22Rv1 (cell line): Measurements from ENCODE around the gene CALCOCO2.

Experiments used
- H3K27ac ChIP-seq: fragments of 450-650 bp; 2 replicates; pipeline ENCODE4 v1.5.1; 2017
- ZFX ChIP-seq: fragments of 450-650 bp; IDR thresholded peaks from 2 replicates; pipeline ENCODE4 v1.6.1; 2017; ENCODE audit warnings: antibody characterized with exemption, borderline replicate concordance
- TF ChIP-seq, protein P1 (sequence below): fragments of 450-650 bp; IDR thresholded peaks from 2 replicates; pipeline ENCODE4 v1.5.1; 2017; ENCODE audit warnings: mild to moderate bottlenecking

CALCOCO2 gene, protein sequence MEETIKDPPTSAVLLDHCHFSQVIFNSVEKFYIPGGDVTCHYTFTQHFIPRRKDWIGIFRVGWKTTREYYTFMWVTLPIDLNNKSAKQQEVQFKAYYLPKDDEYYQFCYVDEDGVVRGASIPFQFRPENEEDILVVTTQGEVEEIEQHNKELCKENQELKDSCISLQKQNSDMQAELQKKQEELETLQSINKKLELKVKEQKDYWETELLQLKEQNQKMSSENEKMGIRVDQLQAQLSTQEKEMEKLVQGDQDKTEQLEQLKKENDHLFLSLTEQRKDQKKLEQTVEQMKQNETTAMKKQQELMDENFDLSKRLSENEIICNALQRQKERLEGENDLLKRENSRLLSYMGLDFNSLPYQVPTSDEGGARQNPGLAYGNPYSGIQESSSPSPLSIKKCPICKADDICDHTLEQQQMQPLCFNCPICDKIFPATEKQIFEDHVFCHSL

DNA sequence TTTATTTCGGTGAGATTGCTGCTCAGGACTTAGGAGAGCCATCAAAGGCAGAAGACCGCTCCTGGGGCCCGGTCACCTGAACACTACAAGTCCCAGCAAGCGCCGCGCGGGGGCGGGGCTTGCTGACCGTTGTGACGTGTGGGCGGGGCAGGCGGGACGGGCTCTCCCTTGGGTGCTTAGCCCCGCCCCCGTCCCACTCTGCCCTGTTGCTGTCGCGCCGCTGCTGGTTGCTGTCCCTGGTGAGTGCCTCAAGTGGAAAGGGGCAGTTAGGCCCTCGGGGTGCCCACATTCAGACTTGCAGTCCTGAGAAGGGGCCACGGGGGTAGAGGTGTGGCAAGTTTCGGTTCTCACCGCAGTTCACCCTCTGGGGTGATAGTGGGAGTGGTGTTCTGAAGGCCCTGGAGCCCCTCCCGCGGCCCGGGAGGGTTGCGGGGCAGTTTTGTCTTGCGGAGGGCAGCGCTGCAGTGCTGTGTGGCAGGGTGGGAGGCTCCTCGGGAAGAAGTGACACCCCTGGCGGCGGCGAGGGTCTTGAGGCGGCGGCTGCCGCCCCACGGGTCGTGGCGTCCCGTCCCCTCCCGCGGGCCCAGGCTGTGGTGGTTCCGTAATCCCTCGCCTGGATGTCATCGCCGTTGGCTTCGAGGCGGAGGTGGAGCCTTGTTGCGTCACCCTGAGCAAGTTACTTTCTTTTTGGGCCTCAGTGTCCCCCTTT, at the start of gene CALCOCO2:
TSS of gene CALCOCO2 (plus strand) at position 196 of the 709 bp plus-strand sequence. CDS start 10,673 bp downstream, outside the sequence.
- H3K27ac ChIP-seq, result peak within 1 kb of the TSS; percentile 36; the same call in 1 of the 2 replicates
- TF ChIP-seq, protein P1, sequence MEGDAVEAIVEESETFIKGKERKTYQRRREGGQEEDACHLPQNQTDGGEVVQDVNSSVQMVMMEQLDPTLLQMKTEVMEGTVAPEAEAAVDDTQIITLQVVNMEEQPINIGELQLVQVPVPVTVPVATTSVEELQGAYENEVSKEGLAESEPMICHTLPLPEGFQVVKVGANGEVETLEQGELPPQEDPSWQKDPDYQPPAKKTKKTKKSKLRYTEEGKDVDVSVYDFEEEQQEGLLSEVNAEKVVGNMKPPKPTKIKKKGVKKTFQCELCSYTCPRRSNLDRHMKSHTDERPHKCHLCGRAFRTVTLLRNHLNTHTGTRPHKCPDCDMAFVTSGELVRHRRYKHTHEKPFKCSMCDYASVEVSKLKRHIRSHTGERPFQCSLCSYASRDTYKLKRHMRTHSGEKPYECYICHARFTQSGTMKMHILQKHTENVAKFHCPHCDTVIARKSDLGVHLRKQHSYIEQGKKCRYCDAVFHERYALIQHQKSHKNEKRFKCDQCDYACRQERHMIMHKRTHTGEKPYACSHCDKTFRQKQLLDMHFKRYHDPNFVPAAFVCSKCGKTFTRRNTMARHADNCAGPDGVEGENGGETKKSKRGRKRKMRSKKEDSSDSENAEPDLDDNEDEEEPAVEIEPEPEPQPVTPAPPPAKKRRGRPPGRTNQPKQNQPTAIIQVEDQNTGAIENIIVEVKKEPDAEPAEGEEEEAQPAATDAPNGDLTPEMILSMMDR, result peak; percentile 17
- TF ChIP-seq ZFX, result no peak

DNA sequence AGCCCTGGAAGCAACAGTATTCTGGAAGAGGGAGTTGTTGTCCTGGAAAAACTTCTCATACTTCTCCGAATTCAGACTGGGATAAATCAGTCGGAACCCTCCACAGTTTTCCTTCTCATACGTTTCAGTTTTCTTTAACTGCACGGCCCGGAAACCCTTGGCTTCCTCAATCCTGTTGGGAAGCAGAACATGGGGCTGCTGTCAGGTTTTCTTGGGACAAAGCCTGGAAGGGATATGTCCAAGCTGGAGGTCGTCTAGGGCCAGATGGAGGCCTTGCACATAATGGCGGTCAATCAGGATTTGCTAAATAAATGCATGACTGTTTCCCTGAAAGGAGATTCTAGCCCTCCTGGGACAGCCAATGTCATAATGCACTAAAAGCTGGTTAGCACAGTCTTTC, 43.0 kb upstream of the CALCOCO2 start:
- H3K27ac ChIP-seq, result no peak overlapping the region
- no peak for TF ChIP-seq ZFX
- TF ChIP-seq, protein P1, result no peak

DNA sequence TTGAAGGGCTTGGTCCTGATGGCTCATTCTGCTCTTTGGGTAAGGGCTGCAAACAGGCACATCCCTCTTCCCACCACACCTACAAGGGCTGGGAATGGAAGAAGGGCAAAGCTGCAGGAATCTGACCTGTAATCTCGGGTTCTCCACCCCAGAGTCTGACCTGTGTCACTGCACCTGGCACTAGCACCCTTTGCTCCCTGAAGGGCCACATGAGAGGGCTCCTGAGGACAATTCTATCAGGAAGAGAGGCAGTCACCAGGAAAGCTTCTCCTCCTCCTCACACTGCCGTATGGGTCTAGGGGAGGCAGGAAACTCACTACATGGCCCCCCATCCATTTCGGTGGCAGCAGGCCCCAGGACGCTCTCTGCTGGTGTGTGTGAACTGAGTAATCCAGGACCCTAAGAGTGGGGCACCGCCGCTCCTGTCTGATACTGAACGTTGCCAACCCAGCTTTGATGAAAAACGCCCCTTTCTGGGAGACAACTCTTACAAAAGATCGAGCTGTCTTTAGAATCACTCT, 40.2 kb upstream of the CALCOCO2 start:
- no peak for TF ChIP-seq ZFX
- TF ChIP-seq, protein P1, result no peak

DNA sequence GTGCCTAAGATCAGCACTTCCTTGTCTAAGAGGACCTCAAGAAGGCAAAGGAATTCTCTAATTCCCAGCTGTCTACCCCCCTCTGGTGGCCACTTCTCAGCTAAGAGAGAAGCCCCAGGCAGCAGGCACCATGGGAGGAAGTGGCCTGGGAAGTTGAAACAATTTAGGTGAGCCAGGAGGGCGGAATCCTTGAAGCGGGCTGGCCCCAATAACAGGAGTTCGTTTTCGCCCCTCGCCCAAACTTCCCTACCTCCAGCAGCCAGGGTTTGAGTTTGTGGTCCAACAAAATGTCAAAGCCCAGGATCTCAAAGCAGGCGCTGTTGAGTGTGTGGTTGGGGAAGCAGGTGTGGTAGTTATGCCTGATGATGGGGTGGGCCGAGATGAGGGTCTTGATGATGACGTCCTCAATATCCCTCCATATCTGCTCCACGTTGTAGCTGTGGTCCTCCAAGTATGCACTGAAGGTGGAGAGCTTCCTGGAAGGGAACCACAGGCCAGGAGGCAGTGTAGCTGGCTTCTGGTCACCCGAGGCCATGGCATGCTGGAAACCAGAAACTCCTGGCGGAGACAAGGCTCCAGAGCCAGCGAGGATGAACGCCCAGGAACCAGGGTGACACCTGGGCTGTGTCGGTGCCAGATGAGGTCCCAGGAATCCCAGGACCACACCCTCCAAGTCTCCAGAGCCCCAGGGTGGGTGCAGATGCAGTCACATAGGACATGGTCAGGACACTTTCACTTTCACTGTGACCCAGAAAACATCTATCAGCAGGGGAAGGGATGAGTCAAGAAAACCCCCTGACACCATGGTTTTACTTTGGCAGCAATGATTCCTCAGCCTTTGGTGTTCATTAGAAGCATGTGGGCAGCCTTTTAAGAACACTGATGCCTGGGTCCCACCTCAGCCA, 39.5 kb upstream of the CALCOCO2 start:
- peak overlapping the region; percentile 40 for H3K27ac ChIP-seq
- TF ChIP-seq, protein P1, result peak; percentile 88
- TF ChIP-seq ZFX, result no peak

More for the DNA sequence above, 40.2 kb upstream of the CALCOCO2 start:
- peak overlapping the region; percentile 40 for H3K27ac ChIP-seq

DNA sequence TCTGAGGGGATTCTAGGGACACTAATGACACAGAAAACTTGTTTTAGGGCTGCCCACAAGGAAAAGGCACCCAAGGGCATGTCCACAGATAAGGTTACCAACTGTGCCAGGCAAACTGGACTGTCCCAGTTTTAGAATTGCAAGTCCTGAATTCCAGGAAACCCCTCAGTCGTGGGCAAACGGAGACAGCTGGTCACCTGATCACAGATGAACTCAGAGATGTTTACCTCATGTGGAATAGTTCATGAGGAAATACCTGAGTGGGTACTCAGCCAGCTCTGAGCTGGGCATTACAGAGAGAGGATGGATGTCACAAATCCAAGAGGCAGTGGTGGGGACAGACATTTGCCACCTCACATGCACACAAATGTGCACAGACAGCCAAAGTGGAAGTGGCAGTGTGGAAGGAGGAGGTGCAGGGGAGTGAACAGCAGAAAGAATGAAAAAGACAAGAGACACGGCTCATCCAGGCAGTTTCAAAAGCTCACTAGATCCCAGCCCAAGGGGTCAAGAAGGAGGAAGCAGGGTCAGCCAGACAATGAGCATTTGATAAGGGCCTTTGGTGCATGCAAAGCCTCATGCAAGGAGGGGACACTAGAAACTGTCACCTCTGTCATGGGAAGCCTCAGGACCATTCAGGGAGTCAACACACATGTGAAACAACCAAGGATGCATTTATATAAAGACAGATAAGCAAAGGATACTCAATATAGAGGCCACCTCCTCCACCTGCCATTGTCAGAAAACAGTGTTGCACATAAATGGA, 38.6 kb upstream of the CALCOCO2 start:
- TF ChIP-seq ZFX, result no peak
- TF ChIP-seq, protein P1, result no peak
- H3K27ac ChIP-seq, result peak overlapping the region; percentile 40; the same call in 1 of the 2 replicates

DNA sequence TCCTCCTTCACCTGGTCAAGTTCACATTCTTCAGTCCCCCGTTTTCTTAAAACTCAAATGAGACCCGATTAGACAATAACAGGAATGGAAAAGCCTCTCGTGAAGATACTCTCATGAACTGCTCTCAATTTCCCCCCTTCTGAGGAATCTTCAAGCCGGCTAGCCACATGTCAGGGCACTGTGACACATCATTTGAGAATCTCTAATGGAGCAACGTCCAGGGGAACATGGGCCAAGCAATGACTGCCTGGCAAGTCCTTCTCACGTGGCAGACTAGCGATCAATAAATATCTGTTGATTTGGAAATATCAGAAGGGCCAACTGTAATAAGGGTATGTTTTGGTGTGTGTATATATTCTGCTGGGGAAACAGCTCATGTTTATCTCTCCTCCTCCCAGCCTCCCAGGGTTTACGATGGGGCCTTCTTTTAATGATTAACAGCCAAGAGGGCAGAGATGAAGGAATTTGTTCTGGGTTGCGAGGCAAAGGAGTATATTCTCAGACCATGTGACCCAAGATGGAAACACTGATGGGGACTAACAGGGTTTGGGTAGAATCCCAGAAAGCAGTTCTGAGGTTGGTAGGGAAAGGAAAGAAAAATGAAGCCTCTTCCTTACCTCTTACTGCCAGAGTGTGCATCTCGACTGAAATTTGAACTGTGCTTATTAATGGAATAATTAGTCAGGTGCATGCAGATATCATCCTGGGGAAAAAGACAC, 35.2 kb upstream of the CALCOCO2 start:
- peak overlapping the region; percentile 97 for H3K27ac ChIP-seq
- TF ChIP-seq ZFX, result no peak
- TF ChIP-seq, protein P1, result no peak

DNA sequence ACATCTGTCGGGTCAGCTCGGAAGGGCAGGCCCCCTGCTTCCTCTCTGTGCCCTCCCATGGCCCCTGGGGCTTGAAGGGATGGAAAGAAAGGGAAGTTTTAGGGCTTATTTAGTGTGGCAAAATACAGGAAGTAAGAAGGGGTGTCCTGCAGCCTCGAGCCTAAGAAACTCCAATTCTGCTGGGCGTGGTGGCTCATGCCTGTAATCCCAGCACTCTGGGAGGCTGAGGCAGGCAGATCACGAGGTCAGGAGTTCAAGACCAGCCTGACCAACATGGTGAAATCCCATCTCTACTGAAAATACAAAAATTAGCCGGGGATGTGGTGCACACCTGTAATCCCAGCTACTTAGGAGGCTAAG, 34.7 kb upstream of the CALCOCO2 start:
- H3K27ac ChIP-seq, result peak overlapping the region; percentile 97
